Smooth muscle cell (in vitro differentiated cells): ENCODE results near the gene NDC80. TPM values are rescaled to one million over a fixed set of nuclear protein-coding genes. Genes with fewer than 3 reads are reported as not detected.

Source experiments
- DNase-seq: peaks from one replicate; lab custom pipeline; 2025; ENCODE audit not compliant: unreplicated experiment; lab: John Stamatoyannopoulos, UW
- H2AFZ ChIP-seq: fragments of 200-600 bp; sonication (generic); 2 replicates; pipeline ENCODE4 v1.6.0; 2016; ENCODE audit warnings: antibody characterized with exemption, low read depth, mild to moderate bottlenecking
- H3F3A ChIP-seq: fragments of 200-600 bp; sonication (generic); 2 replicates; pipeline ENCODE4 v1.6.0; 2017; ENCODE audit warnings: antibody characterized with exemption, low read depth
- H3K27ac ChIP-seq: fragments of 200-600 bp; sonication (generic); 2 replicates; pipeline ENCODE4 v1.5.1; 2016; ENCODE audit warnings: low read depth, mild to moderate bottlenecking
- H3K27me3 ChIP-seq: fragments of 200-600 bp; sonication (generic); 2 replicates; pipeline ENCODE4 v1.6.1; 2016; ENCODE audit warnings: low read depth, mild to moderate bottlenecking
- H3K36me3 ChIP-seq: fragments of 200-600 bp; sonication (generic); 2 replicates; pipeline ENCODE4 v1.5.1; 2016; ENCODE audit warnings: low read depth
- H3K4me1 ChIP-seq: fragments of 200-600 bp; sonication (generic); 2 replicates; pipeline ENCODE4 v1.5.1; 2016; ENCODE audit warnings: low read depth
- H3K4me2 ChIP-seq: fragments of 200-600 bp; sonication (generic); 2 replicates; pipeline ENCODE4 v1.6.0; 2016; ENCODE audit warnings: mild to moderate bottlenecking
- H3K4me3 ChIP-seq: fragments of 200-600 bp; sonication (generic); 2 replicates; pipeline ENCODE4 v1.5.1; 2016; ENCODE audit warnings: mild to moderate bottlenecking
- H3K79me2 ChIP-seq: fragments of 200-600 bp; sonication (generic); 2 replicates; pipeline ENCODE4 v1.6.0; 2016; ENCODE audit warnings: low read depth, mild to moderate bottlenecking
- H3K9ac ChIP-seq: fragments of 200-600 bp; sonication (generic); 2 replicates; pipeline ENCODE4 v1.6.0; 2016; ENCODE audit warnings: low read depth
- H3K9me3 ChIP-seq: fragments of 200-600 bp; sonication (generic); replicated peaks from 2 replicates; pipeline ENCODE4 v1.5.1; 2016; ENCODE audit warnings: low read depth
- H4K20me1 ChIP-seq: fragments of 200-600 bp; sonication (generic); 2 replicates; pipeline ENCODE4 v1.6.0; 2016; ENCODE audit warnings: low read depth
- WGBS: methylation state at CpG from one replicate; pipeline ENCODE4 v1.1.7; 2016; ENCODE audit warnings: low lambda C conversion rate; 5-methylcytosine and 5-hydroxymethylcytosine counted together
- polyA plus RNA-seq: library from polyadenylated mRNA; unstranded; fragments of >200 nt; fragmentation: Nextera tagmentation; extraction: Ambion mirVana; gene quantifications from 2 replicates; pipeline ENCODE4 v1.2.1, GENCODE V29; 2016
- total RNA-seq: library from RNA; depleted of rRNA; stranded (reverse); fragments of >200 nt; gene quantifications from 2 replicates; pipeline ENCODE4 v1.2.3, GENCODE V29; 2014
- TF ChIP-seq, protein P1 (sequence below): fragments of 200-600 bp; sonication (generic); IDR thresholded peaks from 2 replicates; pipeline ENCODE4 v1.5.1; 2017; ENCODE audit warnings: borderline replicate concordance, mild to moderate bottlenecking, antibody characterized with exemption; ENCODE audit not compliant: insufficient read depth, poor library complexity, severe bottlenecking

The NDC80 gene
- total and polyA plus RNA-seq, 2 experiments from 2014 or later, result 8.1 to 9.1 TPM

GRCh38 chr18:2529154-2529553 is 42.2 kb upstream of the NDC80 start:
- Histone ChIP-seq H2AFZ (no peak overlapping the region), H3K4me1 (no peaks in the 10 kb centered on the region), H3F3A (no peaks in the 10 kb centered on the region), H3K79me2 (no peaks in the 10 kb centered on the region), H4K20me1 (no peaks in the 10 kb centered on the region), H3K4me3 (no peak overlapping the region), H3K9ac (no peak overlapping the region), H3K9me3 (no peaks in the 10 kb centered on the region), H3K27me3 (no peaks in the 10 kb centered on the region), H3K36me3 (no peaks in the 10 kb centered on the region), H3K4me2 (no peak overlapping the region), H3K27ac (no peak overlapping the region)
- 88% methylated on average over 7 of the region's 7 CpGs for WGBS
- DNase-seq, result no peak
- TF ChIP-seq, protein P1, sequence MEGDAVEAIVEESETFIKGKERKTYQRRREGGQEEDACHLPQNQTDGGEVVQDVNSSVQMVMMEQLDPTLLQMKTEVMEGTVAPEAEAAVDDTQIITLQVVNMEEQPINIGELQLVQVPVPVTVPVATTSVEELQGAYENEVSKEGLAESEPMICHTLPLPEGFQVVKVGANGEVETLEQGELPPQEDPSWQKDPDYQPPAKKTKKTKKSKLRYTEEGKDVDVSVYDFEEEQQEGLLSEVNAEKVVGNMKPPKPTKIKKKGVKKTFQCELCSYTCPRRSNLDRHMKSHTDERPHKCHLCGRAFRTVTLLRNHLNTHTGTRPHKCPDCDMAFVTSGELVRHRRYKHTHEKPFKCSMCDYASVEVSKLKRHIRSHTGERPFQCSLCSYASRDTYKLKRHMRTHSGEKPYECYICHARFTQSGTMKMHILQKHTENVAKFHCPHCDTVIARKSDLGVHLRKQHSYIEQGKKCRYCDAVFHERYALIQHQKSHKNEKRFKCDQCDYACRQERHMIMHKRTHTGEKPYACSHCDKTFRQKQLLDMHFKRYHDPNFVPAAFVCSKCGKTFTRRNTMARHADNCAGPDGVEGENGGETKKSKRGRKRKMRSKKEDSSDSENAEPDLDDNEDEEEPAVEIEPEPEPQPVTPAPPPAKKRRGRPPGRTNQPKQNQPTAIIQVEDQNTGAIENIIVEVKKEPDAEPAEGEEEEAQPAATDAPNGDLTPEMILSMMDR, result no peak

GRCh38 chr18:2531751-2532150 is 39.6 kb upstream of the NDC80 start:
- no peak overlapping the region for H3K9ac ChIP-seq
- H3K36me3 ChIP-seq, result no peaks in the 10 kb centered on the region
- H4K20me1 ChIP-seq, result no peaks in the 10 kb centered on the region
- H3F3A ChIP-seq, result no peaks in the 10 kb centered on the region
- no peak overlapping the region for H2AFZ ChIP-seq
- no peak overlapping the region for H3K27ac ChIP-seq
- H3K4me2 ChIP-seq, result no peak overlapping the region
- TF ChIP-seq, protein P1, result no peak
- 97% methylated on average over 2 of the region's 2 CpGs for WGBS
- no peaks in the 10 kb centered on the region for H3K79me2 ChIP-seq
- H3K27me3 ChIP-seq, result no peaks in the 10 kb centered on the region
- no peak overlapping the region for H3K4me3 ChIP-seq
- DNase-seq, result no peak
- peaks cover 5% of the 10 kb centered on the region for H3K4me1 ChIP-seq
- H3K9me3 ChIP-seq, result no peaks in the 10 kb centered on the region

GRCh38 chr18:2532797-2533196 is 38.6 kb upstream of the NDC80 start:
- H3K9me3 ChIP-seq, result no peaks in the 10 kb centered on the region
- H3K9ac ChIP-seq, result no peak overlapping the region
- no peaks in the 10 kb centered on the region for H3F3A ChIP-seq
- DNase-seq, result no peak
- no peaks in the 10 kb centered on the region for H4K20me1 ChIP-seq
- peaks cover 5% of the 10 kb centered on the region for H3K4me1 ChIP-seq
- no peak overlapping the region for H3K4me3 ChIP-seq
- TF ChIP-seq, protein P1, result no peak
- no peaks in the 10 kb centered on the region for H3K79me2 ChIP-seq
- H2AFZ ChIP-seq, result no peak overlapping the region
- H3K27me3 ChIP-seq, result no peaks in the 10 kb centered on the region
- H3K36me3 ChIP-seq, result no peaks in the 10 kb centered on the region
- H3K27ac ChIP-seq, result no peak overlapping the region
- no peak overlapping the region for H3K4me2 ChIP-seq
- WGBS, result 96% methylated on average over 2 of the region's 2 CpGs

GRCh38 chr18:2534906-2535305 is 36.5 kb upstream of the NDC80 start:
- WGBS, result 89% methylated on average over 1 of the region's 1 CpG

More at GRCh38 chr18:2534906-2535305, 36.5 kb upstream of the NDC80 start:
- Histone ChIP-seq H3K4me1 (peaks cover 5% of the 10 kb centered on the region), H2AFZ (no peak overlapping the region), H3K9me3 (no peaks in the 10 kb centered on the region), H4K20me1 (no peaks in the 10 kb centered on the region), H3K36me3 (no peaks in the 10 kb centered on the region), H3K4me2 (no peak overlapping the region), H3K27me3 (no peaks in the 10 kb centered on the region), H3K9ac (no peak overlapping the region), H3K4me3 (no peak overlapping the region), H3K27ac (no peak overlapping the region), H3K79me2 (no peaks in the 10 kb centered on the region), H3F3A (no peaks in the 10 kb centered on the region)
- TF ChIP-seq, protein P1, result no peak
- no peak for DNase-seq
